Skin of body (tissue), 2 donors: ENCODE measurements around the gene EHF. TPM values are rescaled to one million over a fixed set of nuclear protein-coding genes. Genes with fewer than 3 reads are reported as not detected.
"Not testable (repeated sequence)": the region's sequence is repeated elsewhere in the genome, so short reads cannot be mapped to it uniquely, and the experiment has no call there.

Experiments
- DNase-seq: peaks from one replicate; lab custom pipeline; 2025; lab: John Stamatoyannopoulos, UW
- total RNA-seq: library from RNA; depleted of rRNA; stranded (reverse); fragments of >200 nt; gene quantifications from one replicate; pipeline ENCODE4 v1.2.3, GENCODE V29; 2014

The EHF gene
- total RNA-seq, result 25.9 TPM

- no peak for DNase-seq
These were observed at the start of gene EHF for GRCh38 chr11:34620820-34621792. Gene EHF (plus strand): TSS chr11:34621093. CDS start chr11:34642631, 21,538 bp downstream.

DNA sequence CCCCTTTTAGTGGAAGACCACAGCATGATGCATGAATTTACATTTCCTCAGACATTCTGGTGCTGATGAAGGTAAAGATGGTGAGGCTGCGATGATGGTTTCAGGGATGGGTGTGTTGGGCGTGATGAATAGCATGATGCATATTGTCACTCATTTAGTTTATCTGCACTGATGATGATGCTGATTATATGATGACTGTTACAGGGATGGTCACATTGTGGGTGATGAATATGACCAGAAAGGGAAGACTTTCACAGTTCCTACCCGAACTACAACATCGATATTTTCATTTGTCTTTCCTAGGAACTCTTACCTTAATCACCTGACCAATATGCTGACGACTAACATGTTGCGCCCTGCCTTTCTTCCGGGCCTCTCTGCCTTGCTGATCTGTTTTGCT is 47.4 kb upstream of the EHF start:
- DNase-seq, result no peak

- no peak for DNase-seq
These were observed 45.6 kb upstream of the EHF start for GRCh38 chr11:34575261-34575660.

GRCh38 chr11:34575671-34576070 is 45.2 kb upstream of the EHF start:
- no peak for DNase-seq

- no peak for DNase-seq
These were observed 44.6 kb upstream of the EHF start for GRCh38 chr11:34576331-34576730.

GRCh38 chr11:34583818-34584217 is 37.1 kb upstream of the EHF start:
- DNase-seq, result no peak

DNA sequence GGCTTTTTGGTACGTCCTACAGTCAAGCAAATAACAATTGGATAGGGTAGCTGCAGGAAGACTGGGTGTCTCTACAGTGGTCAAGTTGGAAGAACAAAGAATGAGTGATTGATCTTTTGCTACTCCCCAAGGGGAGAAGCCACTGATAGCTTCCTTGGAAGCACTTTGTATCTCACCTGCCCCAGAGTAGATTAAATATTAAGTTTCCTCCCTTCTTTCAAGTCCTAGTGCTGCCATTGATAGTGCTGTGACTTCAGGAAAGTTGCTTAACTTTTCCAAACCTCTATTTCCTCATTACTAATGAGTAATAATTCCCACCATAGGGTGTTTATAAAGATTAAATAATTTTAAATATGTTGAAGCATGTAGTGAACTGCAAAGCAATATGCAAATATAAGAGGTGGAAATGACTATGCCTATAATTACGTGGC is 35.6 kb upstream of the EHF start:
- no peak for DNase-seq

DNA sequence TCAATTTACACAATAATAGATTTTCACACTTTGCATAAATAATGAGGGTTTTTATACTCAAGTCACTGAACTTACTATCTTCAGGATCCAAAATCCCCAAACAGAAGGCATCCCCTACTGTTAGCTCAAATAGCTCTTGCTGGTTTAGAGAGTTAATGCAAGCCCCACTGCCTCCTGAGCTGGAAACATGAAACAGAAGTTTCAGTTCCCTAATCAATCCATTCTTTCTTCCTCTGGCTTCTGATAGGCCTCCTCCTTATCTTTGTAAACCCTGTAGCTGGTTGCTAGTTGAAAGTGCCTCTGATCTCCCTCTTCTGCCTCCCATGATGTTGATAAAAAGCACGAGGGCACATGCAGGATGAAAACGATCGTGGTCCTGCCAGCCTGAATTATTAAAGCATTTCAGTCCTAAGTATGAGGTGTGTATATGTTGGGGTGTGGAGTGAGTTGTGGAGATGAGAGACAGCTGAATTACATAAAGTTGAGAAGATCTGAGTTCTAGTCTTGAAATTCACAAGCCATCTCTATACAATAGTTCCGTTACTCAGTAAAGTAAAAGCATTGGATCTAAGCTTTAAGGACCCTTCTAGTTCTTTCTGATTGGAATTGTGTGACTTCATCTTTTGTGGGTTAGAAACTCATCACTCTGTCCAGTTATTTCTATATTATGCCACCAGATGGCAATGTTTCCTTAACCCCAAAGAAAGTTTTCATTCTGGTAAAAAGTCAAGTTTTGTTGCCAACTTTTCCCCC is 35.0 kb upstream of the EHF start:
- DNase-seq, result peak; percentile 69

- no peak for DNase-seq
These were observed 34.2 kb upstream of the EHF start for GRCh38 chr11:34586488-34587281.

GRCh38 chr11:34587282-34587677 is 33.6 kb upstream of the EHF start:
- no peak for DNase-seq

DNA sequence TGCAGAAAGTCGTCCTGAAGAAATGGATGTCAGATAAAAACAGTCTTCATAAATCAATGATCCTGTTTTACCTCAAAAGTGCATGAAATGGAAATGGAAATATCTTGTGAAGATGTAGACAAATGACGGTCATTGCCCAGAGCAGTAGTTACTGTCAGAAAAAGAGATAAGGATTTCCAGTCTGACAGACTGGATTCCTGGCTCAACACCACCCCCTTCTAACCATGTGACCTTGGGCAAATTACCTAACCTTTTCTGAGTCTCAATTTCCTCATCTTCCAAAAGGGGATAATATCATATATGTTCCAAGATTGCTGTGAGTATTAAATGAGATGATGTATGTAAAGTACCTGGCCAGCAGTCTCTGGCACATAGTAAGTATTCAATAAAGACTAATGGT is 32.9 kb upstream of the EHF start:
- no peak for DNase-seq

DNA sequence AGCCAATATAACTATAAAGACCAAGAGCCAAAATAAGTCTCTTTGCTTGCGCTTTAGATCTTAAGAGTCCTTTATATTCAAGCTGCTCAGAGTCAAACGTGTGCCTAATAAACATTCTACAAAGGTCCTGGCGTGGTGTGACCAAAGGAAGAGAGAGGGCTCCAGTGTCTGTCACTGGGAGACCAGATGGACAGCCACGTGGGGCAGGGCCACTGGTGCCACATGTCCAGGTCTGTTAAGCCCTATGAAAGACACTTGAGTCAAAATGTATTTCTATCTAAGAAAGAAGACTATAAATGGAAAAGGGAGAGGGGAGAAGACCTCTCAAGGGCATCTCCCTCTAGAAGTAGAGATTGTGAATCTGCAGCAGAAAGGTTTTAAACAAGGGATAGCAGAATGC is 32.2 kb upstream of the EHF start:
- DNase-seq, result no peak

- not testable (repeated sequence) for DNase-seq
These were observed 31.7 kb upstream of the EHF start for GRCh38 chr11:34589177-34589576.

GRCh38 chr11:34593085-34593484 is 27.8 kb upstream of the EHF start:
- no peak for DNase-seq

- no peak for DNase-seq
These were observed 26.3 kb upstream of the EHF start for GRCh38 chr11:34594603-34595002.

DNA sequence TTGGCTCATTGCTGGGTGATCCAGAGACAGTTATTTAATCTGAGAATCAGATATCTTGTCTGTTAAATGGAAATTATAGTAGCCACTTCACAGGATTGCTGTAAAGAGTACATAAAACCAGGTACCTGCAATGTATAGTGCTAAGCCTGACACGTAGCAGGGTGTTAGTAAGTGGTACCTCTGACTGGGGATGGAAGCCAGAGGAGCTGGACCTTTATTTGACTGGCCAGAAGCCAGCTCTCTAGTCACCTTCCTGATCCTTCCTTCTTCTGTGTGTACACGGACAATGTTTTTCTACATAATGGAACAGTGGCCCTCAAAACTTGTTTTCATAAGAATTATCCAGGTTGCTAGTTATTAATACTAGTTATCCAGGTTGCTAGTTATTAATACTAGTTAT is 25.5 kb upstream of the EHF start:
- no peak for DNase-seq

- DNase-seq, result no peak
These were observed 24.8 kb upstream of the EHF start for GRCh38 chr11:34595960-34596644.

- DNase-seq, result no peak
These were observed 21.4 kb upstream of the EHF start for GRCh38 chr11:34599406-34599945.

- no peak for DNase-seq
These were observed 20.4 kb upstream of the EHF start for GRCh38 chr11:34600339-34601084.

DNA sequence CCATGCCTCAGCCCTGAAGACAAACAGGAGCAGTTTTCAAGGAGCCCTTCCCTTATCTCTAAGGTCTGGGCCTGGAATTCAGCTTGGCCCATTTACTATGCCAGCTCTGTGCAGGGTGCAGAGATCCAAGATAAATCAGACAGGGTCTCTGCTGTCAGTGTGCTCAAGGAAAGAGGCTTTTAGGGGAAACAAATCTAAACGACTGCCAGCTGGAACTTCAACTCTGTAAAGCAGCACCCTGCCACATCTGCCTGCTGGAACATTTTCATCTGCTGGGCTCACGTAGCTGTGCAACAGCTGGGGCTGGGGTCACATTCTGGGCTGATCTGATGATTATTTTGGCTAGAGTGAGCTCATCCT is 19.8 kb upstream of the EHF start:
- peak; percentile 64 for DNase-seq
